B cell (primary cell): ENCODE measurements around the gene TBC1D22A. TPM values are rescaled to one million over a fixed set of nuclear protein-coding genes. Genes with fewer than 3 reads are reported as not detected.

Source experiments
- ATAC-seq: fragments of 200-7000 bp; cut with Tn5 transposase; one replicate; pipeline ENCODE4 v1.10.0; 2021; ENCODE audit warnings: low read depth, mild to moderate bottlenecking, moderate number of reproducible peaks, moderate library complexity
- CTCF ChIA-PET: fragments of 350-600 bp; sonication (Branson Sonifier 250); formaldehyde crosslinking; loops from one replicate; lab custom pipeline; 2021; ENCODE audit warnings: antibody characterized with exemption, inconsistent platforms; lab: Charles Lee
- POLR2A ChIA-PET: fragments of 350-600 bp; sonication (Branson Sonifier 250); formaldehyde crosslinking; loops from one replicate; lab custom pipeline; 2021; ENCODE audit warnings: antibody characterized with exemption; lab: Charles Lee
- DNase-seq: peaks from one replicate; pipeline ENCODE4 v3.0.0; 2013
- H2AFZ ChIP-seq: 2 replicates; pipeline ENCODE4 v1.6.1; 2012; ENCODE audit warnings: mild to moderate bottlenecking, low read depth, low read length; ENCODE audit not compliant: insufficient read depth, poor library complexity, severe bottlenecking
- H3K27ac ChIP-seq, 2 donors: 1 replicate in 1 of 2; 2 replicates in 1 of 2; pipeline ENCODE4 v1.5.1; 2012 to 2013; ENCODE audit warnings: low read length in 2 of 2, mild to moderate bottlenecking in 2 of 2, moderate library complexity in 1 of 2
- H3K27me3 ChIP-seq, 4 experiments: fragments of 200-600 bp in 1 of 4; sonication (generic) in 1 of 4; replicated peaks in 1 of 4; 1 replicate in 2 of 4; 2 replicates in 2 of 4; pipeline versions ENCODE4 v1.6.1 to v1.7.0; 2013 to 2016; ENCODE audit warnings: low read length in 3 of 4, mild to moderate bottlenecking in 2 of 4, mixed read lengths in 1 of 4, moderate library complexity in 1 of 4; ENCODE audit not compliant: insufficient read depth in 4 of 4, control insufficient read depth in 3 of 4; ENCODE audit errors: control extremely low read depth in 1 of 4
- H3K36me3 ChIP-seq, 2 experiments: replicated peaks in 1 of 2; 1 replicate in 1 of 2; 2 replicates in 1 of 2; pipeline versions ENCODE4 v1.6.1 to v1.7.1; 2013; ENCODE audit warnings: low read length in 1 of 2; ENCODE audit not compliant: insufficient read depth in 2 of 2, control insufficient read depth in 1 of 2; ENCODE audit errors: control extremely low read depth in 1 of 2, extremely low read depth in 1 of 2
- H3K4me1 ChIP-seq, 2 donors: fragments of 200-600 bp in 1 of 2; sonication (generic) in 1 of 2; 1 replicate in 1 of 2; 2 replicates in 1 of 2; pipeline versions ENCODE4 v1.5.1 to v1.6.1; 2013 to 2017; ENCODE audit warnings: low read length in 2 of 2; ENCODE audit not compliant: control insufficient read depth in 2 of 2, insufficient read depth in 2 of 2
- H3K4me2 ChIP-seq: replicated peaks from 2 replicates; pipeline ENCODE3; 2012; ENCODE audit warnings: mild to moderate bottlenecking, low read depth, low read length; ENCODE audit not compliant: poor library complexity, severe bottlenecking
- H3K4me3 ChIP-seq, 5 experiments: fragments of 200-600 bp in 1 of 5; sonication (generic) in 1 of 5; 1 replicate in 3 of 5; 2 replicates in 2 of 5; pipeline versions ENCODE4 v1.5.1 to v1.7.0; 2011 to 2016; ENCODE audit warnings: low read length in 4 of 5, mild to moderate bottlenecking in 4 of 5, low read depth in 2 of 5, control low read depth in 1 of 5, moderate library complexity in 1 of 5; ENCODE audit not compliant: insufficient read depth in 1 of 5; ENCODE audit errors: control extremely low read depth in 1 of 5, extremely low read depth in 1 of 5
- H3K79me2 ChIP-seq: fragments of 200-600 bp; sonication (generic); one replicate; pipeline ENCODE4 v1.6.0; 2016; ENCODE audit warnings: low read length; ENCODE audit not compliant: control insufficient read depth, insufficient read depth
- H3K9ac ChIP-seq: fragments of 200-600 bp; sonication (generic); 2 replicates; pipeline ENCODE4 v1.6.1; 2017; ENCODE audit warnings: mild to moderate bottlenecking, low read length, moderate library complexity
- H3K9me3 ChIP-seq, 3 donors: one replicate each; pipeline versions ENCODE4 v1.6.1 to v1.7.1; 2013; ENCODE audit warnings: low read length in 2 of 3; ENCODE audit not compliant: control insufficient read depth in 2 of 3, insufficient read depth in 1 of 3; ENCODE audit errors: control extremely low read depth in 1 of 3
- H4K20me1 ChIP-seq: 2 replicates; pipeline ENCODE4 v1.6.0; 2012; ENCODE audit warnings: mild to moderate bottlenecking, low read length; ENCODE audit not compliant: insufficient read depth, control insufficient read depth, poor library complexity, severe bottlenecking
- H3K27ac Mint-ChIP-seq: one replicate; pipeline ENCODE4 v1.8.0; 2021; ENCODE audit warnings: mixed read lengths
- H3K27me3 Mint-ChIP-seq: one replicate; pipeline ENCODE4 v1.8.0; 2021; ENCODE audit warnings: mixed read lengths
- H3K4me1 Mint-ChIP-seq: one replicate; pipeline ENCODE4 v1.8.0; 2021; ENCODE audit warnings: mixed read lengths
- H3K4me3 Mint-ChIP-seq: one replicate; pipeline ENCODE4 v1.8.0; 2021; ENCODE audit warnings: mixed read lengths
- H3K9me3 Mint-ChIP-seq: one replicate; pipeline ENCODE4 v1.8.0; 2022; ENCODE audit warnings: mixed read lengths; ENCODE audit not compliant: insufficient read depth
- CTCF ChIP-seq: fragments of 200-600 bp; IDR thresholded peaks from one replicate; pipeline ENCODE4 v1.8.0; 2022; ENCODE audit warnings: antibody characterized with exemption, mild to moderate bottlenecking
- EZH2 ChIP-seq: IDR thresholded peaks from 2 replicates; pipeline ENCODE4 v1.6.1; 2012; ENCODE audit warnings: borderline replicate concordance, low read depth, mild to moderate bottlenecking, moderate library complexity, low read length; ENCODE audit not compliant: insufficient read depth, poor library complexity, severe bottlenecking
- WGBS: methylation state at CpG from one replicate; pipeline ENCODE4 v1.1.5; 2013; ENCODE audit warnings: missing lambda C conversion rate; ENCODE audit not compliant: insufficient coverage; 5-methylcytosine and 5-hydroxymethylcytosine counted together
- intact Hi-C: fragments of 100-400 bp; cut with micrococcal nuclease; formaldehyde crosslinking; loops from one replicate; pipeline ENCODE4 v1.10.0; 2022
- polyA plus RNA-seq: library from polyadenylated mRNA; depleted of rRNA; stranded (reverse); fragments of >200 nt; gene quantifications from 2 replicates; pipeline ENCODE4 v1.2.3, GENCODE V29; 2012
- total RNA-seq, 2 donors: library from RNA; stranded (reverse); fragments of 120-200 nt in 1 of 2; gene quantifications; 1 replicate in 1 of 2; 2 replicates in 1 of 2; pipeline versions ENCODE4 v1.2.3 to v1.2.4, GENCODE V29; 2013 to 2022

TBC1D22A gene
- total and polyA plus RNA-seq, 2 donors (not counting 1 experiment from before 2014, with no cell fraction given): 73.8 to 128 TPM

GRCh38 chr22:47071078-47071806 is 308.8 kb downstream of the TBC1D22A start:
- TF ChIP-seq EZH2: no peak
- no peak for TF ChIP-seq CTCF
- Histone ChIP-seq H3K9me3 (peaks cover 0 to 28% (median 8%) of the 10 kb centered on the region in 3 donors), H3K79me2 (peaks cover 73% of the 10 kb centered on the region), H3K4me3 (no peak overlapping the region), H4K20me1 (peaks cover 85% of the 10 kb centered on the region), H3K4me1 (no peaks in the 10 kb centered on the region), H3K27me3 (no peaks in the 10 kb centered on the region), H3K4me2 (no peak overlapping the region), H3K36me3 (peaks cover 0 to 9% of the 10 kb centered on the region in 2 experiments), H3K27ac (no peak overlapping the region), H2AFZ (no peak overlapping the region), H3K9ac (no peak overlapping the region)
- ChIA-PET POLR2A (no interaction called here), CTCF (no interaction called here)
- H3K9me3 Mint-ChIP-seq: peaks cover 10% of the 10 kb centered on the region
- WGBS: 51% methylated on average over 6 of the region's 11 CpGs
- no peak for DNase-seq
- no peak for ATAC-seq
- H3K27ac Mint-ChIP-seq: no peak overlapping the region
- H3K27me3 Mint-ChIP-seq: no peaks in the 10 kb centered on the region
- intact Hi-C loops: no loop called here
- peaks cover 2% of the 10 kb centered on the region for H3K4me1 Mint-ChIP-seq
- no peak overlapping the region for H3K4me3 Mint-ChIP-seq
